Fibroblast of lung (primary cell): ENCODE results near the gene TMEM131L.

ENCODE experiments used
- CTCF ChIP-seq, 2 donors: IDR thresholded peaks in 1 of 2; conservative IDR thresholded peaks in 1 of 2; 1 replicate in 1 of 2; 2 replicates in 1 of 2; pipeline ENCODE4 v1.5.1; 2011 to 2012; ENCODE audit warnings: low read length in 2 of 2, control low read depth in 1 of 2, inconsistent platforms in 1 of 2, low read depth in 1 of 2, mild to moderate bottlenecking in 1 of 2
- EZH2 ChIP-seq: IDR thresholded peaks from 2 replicates; pipeline ENCODE4 v1.5.1; 2012; ENCODE audit warnings: low read length, control low read depth, mild to moderate bottlenecking; ENCODE audit errors: missing control alignments

- TF ChIP-seq CTCF (conservative IDR thresholded peaks at IDR 0.05 in 1 of 2, IDR thresholded peaks at IDR 0.05 in 1 of 2; ENCODE audit: low read depth in 1 of 2, low read length in 2 of 2) (no peak), EZH2 (no peak)
Observed at GRCh38 chr4:153448003-153448731, 18.0 kb upstream of the TMEM131L start.
